ENCODE data around the gene CALHM5. TPM values are rescaled to one million over a fixed set of nuclear protein-coding genes. Genes with fewer than 3 reads are reported as not detected.

CALHM5 gene
- total RNA-seq, 1 donor from 2014 or later = 7.2 TPM

- DNase-seq (ENCODE audit: low spot score) = peak; percentile 99
- Mint-ChIP-seq H3K36me3 (ENCODE audit: low read depth, unreplicated experiment) (no peaks in the 10 kb centered on the region), H3K4me3 (ENCODE audit: unreplicated experiment) (peak within 1 kb of the TSS; percentile 100), H3K9me3 (ENCODE audit: unreplicated experiment) (no peaks in the 10 kb centered on the region), H3K27ac (ENCODE audit: unreplicated experiment) (peak within 1 kb of the TSS; percentile 99), H3K27me3 (ENCODE audit: unreplicated experiment) (peaks cover 7% of the 10 kb centered on the region), H3K4me1 (ENCODE audit: unreplicated experiment) (peaks cover 43% of the 10 kb centered on the region)
- TF ChIP-seq CTCF (IDR thresholded peaks at IDR 0.05; ENCODE audit: unreplicated experiment) = no peak
These were observed 59.6 kb downstream of the CALHM5 start, which contains the start of gene RWDD1 for GRCh38 chr6:116570856-116571682. TSS of gene RWDD1 (plus strand) at chr6:116571504. CDS start at chr6:116571583, 79 bp downstream.

GRCh38 chr6:116571683-116572000, 60.2 kb downstream of the CALHM5 start:
- Mint-ChIP-seq H3K4me1 (ENCODE audit: unreplicated experiment) (peaks cover 43% of the 10 kb centered on the region), H3K36me3 (ENCODE audit: low read depth, unreplicated experiment) (no peaks in the 10 kb centered on the region), H3K4me3 (ENCODE audit: unreplicated experiment) (peak overlapping the region; percentile 93), H3K27ac (ENCODE audit: unreplicated experiment) (peak overlapping the region; percentile 82), H3K27me3 (ENCODE audit: unreplicated experiment) (peaks cover 7% of the 10 kb centered on the region), H3K9me3 (ENCODE audit: unreplicated experiment) (no peaks in the 10 kb centered on the region)
- no peak for TF ChIP-seq CTCF (IDR thresholded peaks at IDR 0.05; ENCODE audit: unreplicated experiment)
- DNase-seq (ENCODE audit: low spot score) = no peak

DNA sequence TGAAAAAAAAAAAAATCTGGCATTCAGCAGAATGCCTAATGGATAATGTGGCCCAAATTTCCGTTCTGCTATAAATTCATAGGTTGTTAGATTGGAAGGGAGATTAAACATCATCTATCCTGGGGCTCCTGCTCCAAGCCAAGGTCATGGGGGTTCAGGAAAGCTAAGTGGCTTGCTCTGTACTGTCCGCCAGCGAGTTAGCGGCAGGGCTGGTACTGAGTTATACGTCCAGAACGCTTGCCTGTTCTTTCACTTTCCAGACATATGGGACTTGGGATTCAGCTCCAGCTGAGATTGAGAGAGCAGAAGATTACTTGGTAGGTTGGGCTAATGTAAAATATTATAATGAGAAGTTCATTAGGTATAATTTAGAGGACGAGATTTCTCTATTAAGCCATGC, 60.7 kb downstream of the CALHM5 start:
- H3K4me3 Mint-ChIP-seq (ENCODE audit: unreplicated experiment) = peak overlapping the region; percentile 93
- H3K4me1 Mint-ChIP-seq (ENCODE audit: unreplicated experiment) = peaks cover 43% of the 10 kb centered on the region
- no peak for TF ChIP-seq CTCF (IDR thresholded peaks at IDR 0.05; ENCODE audit: unreplicated experiment)
- peaks cover 4% of the 10 kb centered on the region for H3K27me3 Mint-ChIP-seq (ENCODE audit: unreplicated experiment)
- no peaks in the 10 kb centered on the region for H3K36me3 Mint-ChIP-seq (ENCODE audit: low read depth, unreplicated experiment)
- no peaks in the 10 kb centered on the region for H3K9me3 Mint-ChIP-seq (ENCODE audit: unreplicated experiment)
- no peak for DNase-seq (ENCODE audit: low spot score)
- peak overlapping the region; percentile 82 for H3K27ac Mint-ChIP-seq (ENCODE audit: unreplicated experiment)

Other genes with a start within 250 kb of the CALHM5 start
- 76.4 TPM for gene TSPYL1, start 231.7 kb upstream of the CALHM5 start, total RNA-seq (ENCODE audit: unreplicated experiment)
- gene DSE, start 140.7 kb upstream of the CALHM5 start, total RNA-seq (ENCODE audit: unreplicated experiment) = 26.5 TPM
- 1.3 TPM for gene CALHM6, start 50.3 kb upstream of the CALHM5 start, total RNA-seq (ENCODE audit: unreplicated experiment)
- not detected for gene TRAPPC3L, start 34.0 kb downstream of the CALHM5 start, total RNA-seq (ENCODE audit: unreplicated experiment)
- gene CALHM4, start 42.1 kb downstream of the CALHM5 start, total RNA-seq (ENCODE audit: unreplicated experiment) = not detected
- gene RWDD1, start 59.9 kb downstream of the CALHM5 start, total RNA-seq (ENCODE audit: unreplicated experiment) = 38.0 TPM
- gene RSPH4A, start 104.8 kb downstream of the CALHM5 start, total RNA-seq (ENCODE audit: unreplicated experiment) = 1.3 TPM
- 21.2 TPM for gene ZUP1, start 157.1 kb downstream of the CALHM5 start, total RNA-seq (ENCODE audit: unreplicated experiment)
- gene KPNA5, start 169.6 kb downstream of the CALHM5 start, total RNA-seq (ENCODE audit: unreplicated experiment) = 11.4 TPM

Data from endothelial cell (in vitro differentiated cells).